Posterior vena cava (tissue), 2 donors: ENCODE data around the gene CHST9. TPM values are rescaled to one million over a fixed set of nuclear protein-coding genes. Genes with fewer than 3 reads are reported as not detected.
"Not testable (repeated sequence)": the region's sequence is repeated elsewhere in the genome, so short reads cannot be mapped to it uniquely, and the experiment has no call there.

Source experiments
- DNase-seq: peaks from one replicate; pipeline ENCODE4 v3.0.0-alpha.2; 2020; ENCODE audit warnings: low spot score
- intact Hi-C, 2 donors: fragments of 100-400 bp; cut with DNase I; formaldehyde crosslinking; loops; one replicate each; pipeline versions ENCODE4 v1.14.1 to v1.14.2; 2022 to 2023
- total RNA-seq, 2 donors: library from RNA; stranded (reverse); fragmentation: NEBNext Ultra II Directional; extraction: Animal tissue kit (Norgen Biotek cat#: 25700); gene quantifications; one replicate each; pipeline ENCODE4 v1.2.1, GENCODE V29; 2021
- donor health status: DM: yes; HTN: yes; CAD: no.
- donor health status: DM: yes; HTN: yes; CAD: no.

The CHST9 gene
- total RNA-seq, 2 donors from 2014 or later: 0.14 TPM; not detected in 1

DNA sequence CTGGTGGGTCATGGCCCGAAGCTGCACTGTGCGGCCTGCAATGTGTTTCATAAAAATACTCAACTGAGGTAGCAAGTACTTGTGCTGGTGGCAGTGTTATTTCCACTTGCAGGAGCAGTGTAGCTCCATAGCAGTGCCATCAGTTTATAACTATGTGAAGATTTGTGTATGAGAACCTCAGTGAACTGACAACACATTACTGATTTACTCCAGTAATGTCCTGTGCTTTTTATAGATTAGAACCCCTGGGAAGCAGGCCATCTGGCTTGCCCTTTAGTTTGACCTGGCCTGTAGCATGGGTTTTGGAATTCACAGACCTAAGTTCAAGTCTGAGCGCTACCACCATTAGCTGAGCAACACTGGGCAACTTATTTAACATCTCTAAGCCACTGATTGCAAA, 219.9 kb downstream of the CHST9 start:
- intact Hi-C loops: no loop called here
- no peak for DNase-seq

- intact Hi-C loops: no loop called here
- no peak for DNase-seq
Observed at GRCh38 chr18:26963292-26963691, 221.8 kb downstream of the CHST9 start.

GRCh38 chr18:26961839-26962238, 223.3 kb downstream of the CHST9 start:
- intact Hi-C loops: no loop called here
- DNase-seq: no peak

- intact Hi-C loops: no loop called here
Observed at GRCh38 chr18:26960911-26961310, 224.2 kb downstream of the CHST9 start.

GRCh38 chr18:26956863-26957262, 228.2 kb downstream of the CHST9 start:
- no peak for DNase-seq
- intact Hi-C loops: no loop called here

More at GRCh38 chr18:26960911-26961310, 224.2 kb downstream of the CHST9 start:
- no peak for DNase-seq

DNA sequence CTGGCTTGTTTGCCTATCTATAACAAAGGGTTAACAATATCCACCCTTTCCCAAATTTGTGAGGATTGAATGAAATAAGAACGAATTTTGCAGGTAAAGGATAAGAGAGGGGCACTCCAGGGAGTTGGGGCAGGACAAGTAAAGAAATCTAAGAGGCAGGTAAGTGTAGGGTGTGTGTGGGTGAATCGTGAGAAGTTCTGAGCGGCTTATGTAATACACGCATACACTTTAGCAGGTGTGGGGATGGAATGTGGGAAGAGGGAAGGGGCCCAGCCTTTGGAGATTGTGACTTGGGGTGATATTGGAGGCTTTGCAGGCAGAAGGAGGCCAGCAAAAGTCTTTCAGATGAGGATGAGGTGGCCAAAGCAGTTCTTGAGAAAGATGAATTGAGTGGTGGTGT, 236.4 kb downstream of the CHST9 start:
- intact Hi-C loops: no loop called here
- DNase-seq: no peak

DNA sequence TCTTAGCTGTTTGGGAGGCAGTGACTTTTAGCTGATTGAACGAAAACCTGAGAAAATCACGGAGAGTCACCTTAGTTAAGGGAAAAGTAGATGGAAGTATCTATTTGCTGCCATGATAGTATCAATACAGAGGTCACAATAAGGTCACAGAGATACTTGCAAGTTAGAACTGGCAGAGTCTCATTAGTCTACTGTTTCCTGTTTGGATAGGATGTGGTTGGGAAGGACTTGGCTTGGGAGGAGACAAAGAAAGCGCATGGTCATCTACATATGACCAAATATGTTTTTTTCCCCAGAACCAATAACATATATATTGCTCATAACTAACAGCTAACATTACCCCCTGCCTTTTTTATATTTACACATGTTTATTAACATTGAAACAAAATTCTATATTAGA, 241.2 kb downstream of the CHST9 start:
- DNase-seq: no peak
- intact Hi-C loops: no loop called here

- no peak for DNase-seq
- intact Hi-C loops: no loop called here
Observed at GRCh38 chr18:26941584-26941983, 243.5 kb downstream of the CHST9 start.

DNA sequence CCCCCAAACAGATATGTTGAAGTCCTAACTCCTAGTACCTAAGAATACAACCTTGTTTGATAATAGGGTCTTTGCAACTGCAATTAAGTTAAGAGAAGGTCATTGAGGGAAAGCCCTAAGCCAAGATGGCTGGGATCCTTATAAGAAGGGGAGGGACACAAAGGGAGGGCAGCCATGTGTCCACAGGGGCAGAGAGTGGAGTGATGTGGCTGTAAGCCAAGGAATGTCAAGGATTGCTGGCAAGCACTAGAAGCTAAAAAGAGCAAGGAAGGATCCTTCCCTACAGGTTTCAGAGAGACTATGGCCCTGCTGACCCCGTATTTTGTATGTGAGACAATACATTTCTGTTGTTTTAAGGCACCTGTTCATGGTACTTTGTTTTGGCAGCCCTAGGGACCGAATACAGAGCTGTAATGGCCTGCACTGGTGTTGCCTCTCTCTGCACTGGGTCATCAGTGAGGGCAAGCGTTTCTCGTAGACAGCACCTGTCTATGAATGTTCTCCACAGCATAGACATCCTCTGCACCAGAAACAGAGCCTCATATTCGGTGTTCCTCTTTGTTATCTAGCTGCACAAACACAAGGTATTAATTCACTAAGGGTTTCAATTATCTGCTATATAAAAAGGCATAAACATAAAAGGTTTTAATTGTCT, 244.2 kb downstream of the CHST9 start:
- DNase-seq: no peak
- intact Hi-C loops: no loop called here

GRCh38 chr18:26931659-26932058, 253.4 kb downstream of the CHST9 start:
- intact Hi-C loops: no loop called here
- no peak for DNase-seq

DNA sequence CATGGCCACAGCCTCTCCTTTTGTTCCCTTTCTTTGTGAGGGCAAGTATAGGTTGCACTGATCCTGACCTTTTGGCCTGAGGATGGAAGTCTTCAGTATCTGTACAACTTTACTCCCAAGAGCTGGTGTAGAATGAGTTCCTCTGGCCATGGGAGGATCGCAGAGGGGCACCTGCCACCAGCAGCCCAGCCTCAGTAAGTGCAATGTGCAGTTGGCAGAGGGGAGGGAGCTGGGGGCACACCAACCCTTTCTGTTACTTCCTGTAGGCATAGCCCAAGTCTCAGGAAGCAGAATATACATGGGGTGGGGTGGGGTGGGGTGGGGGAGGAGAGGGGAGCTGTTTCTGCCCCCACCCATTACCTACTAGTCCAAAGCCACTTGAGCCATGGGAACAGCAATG, 254.5 kb downstream of the CHST9 start:
- DNase-seq: no peak

GRCh38 chr18:26928670-26929313, 256.3 kb downstream of the CHST9 start:
- no peak for DNase-seq
- intact Hi-C loops: no loop called here

More for the DNA sequence above, 254.5 kb downstream of the CHST9 start:
- intact Hi-C loops: no loop called here

GRCh38 chr18:26927822-26928221, 257.3 kb downstream of the CHST9 start:
- DNase-seq, intact Hi-C loops: not testable (repeated sequence)

DNA sequence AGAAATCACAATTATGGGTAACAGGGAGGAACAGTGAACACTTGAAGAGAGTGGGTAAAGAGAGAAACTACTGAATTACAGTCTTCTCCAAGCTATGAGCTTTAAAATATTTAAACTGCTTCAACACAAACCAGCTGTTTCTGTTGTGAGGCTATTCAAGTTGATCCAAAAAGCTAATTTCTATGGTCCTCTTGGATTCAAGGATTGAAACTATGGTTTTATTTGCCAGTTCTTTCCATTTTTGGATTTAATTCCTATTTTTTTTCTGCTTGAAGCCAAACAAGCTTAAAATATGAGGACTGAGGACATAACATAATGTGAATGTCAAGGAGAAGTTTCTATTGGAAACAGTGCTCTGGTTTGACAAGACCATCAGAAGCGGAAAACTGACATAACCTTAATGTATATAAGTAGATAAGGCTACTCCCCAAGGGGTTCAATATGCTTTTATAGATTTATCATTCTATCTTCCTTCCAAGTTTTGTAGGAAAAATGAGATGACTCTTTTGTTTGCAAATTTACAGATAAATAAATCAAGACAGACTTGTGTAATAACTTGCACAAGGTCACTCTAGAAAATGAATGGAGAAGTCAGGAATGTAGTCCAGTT, 258.9 kb downstream of the CHST9 start:
- DNase-seq: no peak
- intact Hi-C loops: no loop called here

DNA sequence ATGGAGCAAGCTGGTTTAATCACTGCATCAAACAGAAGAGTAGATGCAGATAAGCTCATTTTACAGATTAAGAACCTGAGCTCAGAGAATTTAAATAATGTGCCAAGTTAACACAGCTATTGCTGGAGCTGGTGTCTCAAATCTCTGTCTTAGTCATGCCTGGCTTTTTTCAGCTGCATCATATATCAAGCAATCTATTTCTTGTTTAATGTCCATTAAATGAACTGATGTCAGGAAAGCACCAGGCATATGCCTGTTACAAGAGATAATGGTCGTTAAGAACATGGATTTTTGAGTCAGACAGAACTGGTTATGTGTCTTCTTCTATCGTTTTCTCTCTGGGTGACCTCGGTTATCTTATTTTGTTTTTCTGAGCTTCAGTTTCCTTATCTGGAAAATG, 259.8 kb downstream of the CHST9 start:
- intact Hi-C loops: no loop called here
- DNase-seq: no peak

- intact Hi-C loops: no loop called here
- DNase-seq: no peak
Observed at GRCh38 chr18:26922313-26922712, 262.8 kb downstream of the CHST9 start.

- no peak for DNase-seq
- intact Hi-C loops: loop anchor here in 1 of 2 donors (1.0 kb wide), 1 partner anchor 10 kb away; no protein-coding TSS in a partner anchor
Observed at GRCh38 chr18:26920644-26921043, 264.5 kb downstream of the CHST9 start.

- intact Hi-C loops: loop anchor here in 1 of 2 donors (1.0 to 10.0 kb wide), 2 partner anchors 9 to 145 kb away; no protein-coding TSS in a partner anchor
Observed at GRCh38 chr18:26919627-26920026, 265.5 kb downstream of the CHST9 start.

DNA sequence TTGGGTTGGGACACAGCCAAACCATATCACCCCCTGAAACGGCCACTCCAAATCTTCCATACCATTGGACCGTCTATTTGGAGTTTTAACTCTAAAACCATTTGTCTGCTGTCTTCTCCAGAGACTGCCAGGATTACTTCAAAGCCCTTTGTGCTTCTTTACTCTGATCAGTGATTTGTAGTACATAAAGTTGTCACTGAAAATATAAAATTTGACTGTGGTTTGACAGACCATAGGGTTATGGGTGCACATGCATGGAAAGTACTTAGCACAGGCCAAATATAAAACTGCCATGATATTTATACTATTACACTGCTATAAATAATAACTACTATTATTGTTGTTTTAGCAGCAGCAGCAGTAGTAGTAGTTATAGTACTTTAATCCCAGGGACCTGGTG, 265.9 kb downstream of the CHST9 start:
- intact Hi-C loops: loop anchor here in 1 of 2 donors (10.0 kb wide), 1 partner anchor 146 kb away; no protein-coding TSS in a partner anchor
- DNase-seq: no peak

More at GRCh38 chr18:26919627-26920026, 265.5 kb downstream of the CHST9 start:
- DNase-seq: no peak

DNA sequence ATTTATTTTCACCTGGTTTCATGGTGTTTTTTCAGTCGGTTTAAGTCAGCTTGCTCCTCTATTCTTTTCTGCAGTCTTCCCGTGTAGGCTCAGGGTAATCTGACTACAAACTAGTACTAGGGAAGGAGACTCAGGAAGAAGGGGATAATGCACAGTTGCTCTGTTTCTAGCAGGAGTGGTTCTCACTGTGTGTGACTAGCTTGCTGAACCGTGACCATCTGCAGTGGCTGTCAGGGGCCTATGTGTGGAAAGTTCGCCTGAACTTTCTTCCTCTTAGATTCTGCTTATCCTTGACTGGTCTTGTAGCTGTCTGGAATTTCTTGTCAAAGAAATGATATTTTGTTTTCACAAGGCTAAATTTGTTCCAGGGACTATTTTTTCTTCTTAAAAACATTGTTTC, 273.3 kb downstream of the CHST9 start:
- DNase-seq: no peak
- intact Hi-C loops: loop anchor here in 1 of 2 donors (10.0 kb wide), 1 partner anchor 153 kb away; no protein-coding TSS in a partner anchor
